HCT116 (cell line): ENCODE results near the gene KAT6B. TPM values are rescaled to one million over a fixed set of nuclear protein-coding genes. Genes with fewer than 3 reads are reported as not detected.

Experiments used
- ATAC-seq: fragments of 200-7000 bp; cut with Tn5 transposase; 2 replicates; pipeline ENCODE4 v1.9.1; 2020; ENCODE audit warnings: mild to moderate bottlenecking, moderate library complexity
- BruUV-seq: library from RNA; stranded (reverse); fragments of 400-500 nt; replicated peaks from 2 replicates; lab custom pipeline; 2021; lab: Mats Ljungman, UMichigan
- CTCF ChIA-PET: fragments of 300-600 bp; sonication (Branson Sonifier 250); formaldehyde crosslinking; loops from one replicate; lab custom pipeline; 2021; ENCODE audit warnings: antibody characterized with exemption; lab: Charles Lee
- POLR2A ChIA-PET: fragments of 300-600, 350-600 bp; sonication (Branson Sonifier 250); formaldehyde crosslinking; loops from one replicate; lab custom pipeline; 2021; ENCODE audit warnings: antibody characterized with exemption; lab: Charles Lee
- RAD21 ChIA-PET, 2 experiments: fragments of 300-600 bp; sonication (Branson Sonifier 250); formaldehyde crosslinking; loops; one replicate each; lab custom pipeline; 2023; ENCODE audit warnings: low total read pairs in 2 of 2; ENCODE audit not compliant: uncharacterized antibody in 2 of 2, unreplicated experiment in 2 of 2, low non-redundant PET in 1 of 2; lab: Charles Lee
- DNase-seq: peaks from one replicate; pipeline ENCODE4 v3.0.0-alpha.2; 2010; ENCODE audit warnings: low read depth, low spot score
- H2AFZ ChIP-seq: fragments of 200-600 bp; shearing (Covaris generic), sonication (generic); 2 replicates; pipeline ENCODE4 v1.6.1; 2017; ENCODE audit warnings: low read depth, mixed run types, mixed read lengths, antibody characterized with exemption, low read length; ENCODE audit not compliant: poor library complexity, severe bottlenecking
- H3K27ac ChIP-seq: 2 replicates; pipeline ENCODE4 v1.5.1; 2012; ENCODE audit warnings: low read depth, low read length
- H3K27me3 ChIP-seq: fragments of 200-600 bp; sonication (generic); 2 replicates; pipeline ENCODE4 v1.6.1; 2016; ENCODE audit warnings: mixed run types, low read length, mixed read lengths; ENCODE audit not compliant: insufficient read depth
- H3K36me3 ChIP-seq, 2 experiments: fragments of 200-500 bp in 1 of 2; fragments of 200-600 bp in 1 of 2; sonication (Bioruptor generic) in 1 of 2; sonication (generic) in 1 of 2; 2 replicates each; pipeline versions ENCODE4 v1.5.1 to v1.6.1; 2014 to 2016; ENCODE audit warnings: low read length in 2 of 2, inconsistent platforms in 1 of 2, mixed read lengths in 1 of 2, mixed run types in 1 of 2; ENCODE audit not compliant: insufficient read depth in 2 of 2, control insufficient read depth in 1 of 2
- H3K4me1 ChIP-seq, 2 experiments: fragments of 200-600 bp in 1 of 2; sonication (generic) in 1 of 2; 2 replicates each; pipeline versions ENCODE4 v1.5.1 to v1.6.1; 2012 to 2017; ENCODE audit warnings: low read length in 2 of 2, inconsistent platforms in 1 of 2, mild to moderate bottlenecking in 1 of 2, mixed read lengths in 1 of 2, mixed run types in 1 of 2, moderate library complexity in 1 of 2; ENCODE audit not compliant: insufficient read depth in 2 of 2, control insufficient read depth in 1 of 2
- H3K4me2 ChIP-seq: fragments of 200-600 bp; sonication (generic); 2 replicates; pipeline ENCODE4 v1.6.1; 2017; ENCODE audit warnings: mixed run types, low read length, mixed read lengths
- H3K4me3 ChIP-seq, 2 experiments: fragments of 200-600 bp in 1 of 2; sonication (generic) in 1 of 2; replicated peaks in 1 of 2; 2 replicates each; pipeline ENCODE4 v1.5.1; 2011 to 2016; ENCODE audit warnings: low read length in 2 of 2, control low read depth in 1 of 2, low read depth in 1 of 2, mild to moderate bottlenecking in 1 of 2, mixed read lengths in 1 of 2, mixed run types in 1 of 2
- H3K79me2 ChIP-seq: fragments of 200-600 bp; sonication (generic); 2 replicates; pipeline ENCODE4 v1.6.1; 2017; ENCODE audit warnings: mild to moderate bottlenecking, mixed run types, low read length, moderate library complexity, mixed read lengths; ENCODE audit not compliant: insufficient read depth
- H3K9ac ChIP-seq: fragments of 200-600 bp; sonication (generic); 2 replicates; pipeline ENCODE4 v1.6.1; 2016; ENCODE audit warnings: low read length, mixed read lengths
- H3K9me2 ChIP-seq: fragments of 200-600 bp; sonication (generic), shearing (Covaris generic); 2 replicates; pipeline ENCODE4 v1.6.1; 2017; ENCODE audit warnings: mixed run types, mild to moderate bottlenecking, moderate library complexity; ENCODE audit not compliant: insufficient read depth
- H3K9me3 ChIP-seq, 2 experiments: fragments of 200-500 bp in 1 of 2; fragments of 200-600 bp in 1 of 2; sonication (Bioruptor generic) in 1 of 2; sonication (generic) in 1 of 2; 2 replicates each; pipeline ENCODE4 v1.6.1; 2014 to 2017; ENCODE audit warnings: low read length in 2 of 2, mixed read lengths in 2 of 2, inconsistent platforms in 1 of 2, low read depth in 1 of 2, mild to moderate bottlenecking in 1 of 2, mixed run types in 1 of 2, moderate library complexity in 1 of 2; ENCODE audit not compliant: control insufficient read depth in 1 of 2, insufficient read depth in 1 of 2
- H4K20me1 ChIP-seq: fragments of 200-600 bp; sonication (generic), shearing (Covaris generic); 2 replicates; pipeline ENCODE4 v1.6.1; 2017; ENCODE audit warnings: mixed run types, mild to moderate bottlenecking, moderate library complexity; ENCODE audit not compliant: insufficient read depth
- EGR1 ChIP-seq: IDR thresholded peaks from 2 replicates; pipeline ENCODE4 v1.6.1; 2012; ENCODE audit warnings: low read depth
- EZH2 ChIP-seq: fragments of 200-600 bp; sonication (generic); IDR thresholded peaks from 2 replicates; pipeline ENCODE4 v1.6.1; 2017; ENCODE audit warnings: antibody characterized with exemption, mixed run types
- EZH2phosphoT487 ChIP-seq: fragments of 200-600 bp; IDR thresholded peaks from 2 replicates; pipeline ENCODE4 v1.6.1; 2018; ENCODE audit warnings: antibody characterized with exemption, borderline replicate concordance
- RAD21 ChIP-seq: IDR thresholded peaks from 2 replicates; pipeline ENCODE4 v1.6.1; 2012; ENCODE audit warnings: low read depth, mild to moderate bottlenecking
- SP1 ChIP-seq: IDR thresholded peaks from 2 replicates; pipeline ENCODE4 v1.6.1; 2012; ENCODE audit warnings: low read depth
- SRF ChIP-seq: IDR thresholded peaks from 2 replicates; pipeline ENCODE4 v1.6.1; 2012; ENCODE audit warnings: low read depth
- YY1 ChIP-seq: IDR thresholded peaks from 2 replicates; pipeline ENCODE4 v1.6.1; 2011; ENCODE audit warnings: low read length, low read depth, moderate library complexity, mild to moderate bottlenecking; ENCODE audit not compliant: insufficient replicate concordance; ENCODE audit errors: extremely low read depth
- ZNF274 ChIP-seq: fragments of 200-500 bp; sonication (Bioruptor generic); IDR thresholded peaks from 2 replicates; pipeline ENCODE4 v1.6.1; 2014; ENCODE audit warnings: mild to moderate bottlenecking, low read depth, low read length, inconsistent platforms
- intact Hi-C: fragments of 100-400 bp; cut with micrococcal nuclease; formaldehyde crosslinking; loops from 2 replicates; pipeline ENCODE4 v1.10.0; 2022
- total RNA-seq: library from RNA; stranded (reverse); gene quantifications from one replicate; pipeline ENCODE4 v1.2.1, GENCODE V29; 2021; ENCODE audit not compliant: unreplicated experiment
- TF ChIP-seq, protein P1 (sequence below): IDR thresholded peaks from 2 replicates; pipeline ENCODE4 v1.6.1; 2011; ENCODE audit warnings: mild to moderate bottlenecking, low read length, moderate library complexity; ENCODE audit not compliant: insufficient replicate concordance; ENCODE audit errors: extremely low read depth
- TF ChIP-seq, protein P2 (sequence below): IDR thresholded peaks from 2 replicates; pipeline ENCODE4 v1.6.1; 2012
- TF ChIP-seq, protein P3 (sequence below): IDR thresholded peaks from 2 replicates; pipeline ENCODE4 v1.6.1; 2012
- TF ChIP-seq, protein P4 (sequence below): IDR thresholded peaks from 2 replicates; pipeline ENCODE4 v1.6.1; 2012; ENCODE audit warnings: low read depth

The KAT6B gene
- total RNA-seq, 1 experiment from 2014 or later = 17.8 TPM

DNA sequence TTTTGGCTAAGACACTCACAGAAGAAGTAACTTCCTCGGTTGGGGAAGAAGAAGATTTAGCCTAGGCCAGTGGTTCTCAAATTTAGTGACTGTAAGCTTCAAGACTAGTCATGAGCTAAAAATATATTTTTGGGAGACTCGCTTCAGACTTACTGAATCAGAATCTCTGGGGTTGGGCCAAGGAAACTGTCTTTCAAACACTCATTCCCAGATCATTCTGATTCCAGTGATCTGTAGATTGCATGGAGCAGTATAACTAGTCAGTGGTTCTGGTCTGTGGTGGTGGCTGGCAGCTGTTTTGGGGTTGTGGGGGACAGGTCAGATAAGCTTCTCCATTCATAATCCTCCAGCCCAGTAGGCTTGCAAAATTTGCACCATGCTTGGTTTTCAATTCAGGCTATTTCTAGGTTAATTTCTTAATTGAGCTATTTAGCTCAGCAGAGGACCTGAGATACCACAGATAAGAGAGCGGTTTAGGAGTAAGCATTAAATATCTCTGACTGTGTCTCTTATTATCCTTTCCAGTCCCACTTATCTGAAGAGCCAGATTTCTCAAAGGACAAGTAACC lies 3.8 kb upstream of the KAT6B start:
- Histone ChIP-seq H3K4me3 (no peak overlapping the region), H3K79me2 (peaks cover 6% of the 10 kb centered on the region), H4K20me1 (no peaks in the 10 kb centered on the region), H3K4me1 (peaks cover 9 to 16% of the 10 kb centered on the region in 2 experiments), H3K9me3 (no peaks in the 10 kb centered on the region), H3K27me3 (no peaks in the 10 kb centered on the region), H3K4me2 (no peak overlapping the region), H2AFZ (no peak overlapping the region), H3K9me2 (no peaks in the 10 kb centered on the region), H3K36me3 (no peaks in the 10 kb centered on the region), H3K9ac (no peak overlapping the region), H3K27ac (no peak overlapping the region)
- TF ChIP-seq ZNF274 (no peak), EZH2 (no peak), SP1 (no peak)
- RAD21 ChIA-PET = no interaction called here
- CTCF ChIA-PET = no interaction called here
- intact Hi-C loops = no loop called here
- no TSS peak for BruUV-seq
- DNase-seq (no peak), ATAC-seq (no peak)
- POLR2A ChIA-PET = no interaction called here

DNA sequence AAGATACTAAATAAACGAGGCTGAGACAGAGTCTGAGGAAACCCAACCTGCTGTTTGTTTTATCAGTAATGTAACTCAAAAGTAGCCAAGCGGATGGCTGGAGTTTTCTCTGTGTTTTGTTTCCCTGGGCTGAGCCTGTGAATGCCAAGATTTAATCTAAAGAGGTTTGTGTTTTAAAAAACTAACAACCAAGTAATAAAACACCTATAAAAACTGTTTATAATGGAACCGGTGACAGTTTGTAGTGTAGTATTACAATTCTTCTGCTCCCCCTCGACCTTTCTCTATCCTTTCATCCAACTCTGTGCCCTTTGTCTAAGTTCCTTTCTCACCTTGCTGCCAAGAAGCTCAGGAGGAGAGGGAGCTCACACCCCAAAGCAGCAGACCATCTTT lies 2.6 kb upstream of the KAT6B start:
- H3K4me3 ChIP-seq = no peak overlapping the region
- H3K27me3 ChIP-seq = no peaks in the 10 kb centered on the region
- peaks cover 14% of the 10 kb centered on the region for H3K79me2 ChIP-seq
- no peak overlapping the region for H3K4me2 ChIP-seq
- H3K4me1 ChIP-seq = peaks cover 15 to 22% of the 10 kb centered on the region in 2 experiments
- no peaks in the 10 kb centered on the region for H3K9me3 ChIP-seq
- H3K9ac ChIP-seq = no peak overlapping the region
- H2AFZ ChIP-seq = no peak overlapping the region
- intact Hi-C loops = no loop called here
- H3K9me2 ChIP-seq = no peaks in the 10 kb centered on the region
- ATAC-seq (no peak), DNase-seq (no peak)
- RAD21 ChIA-PET = no interaction called here
- CTCF ChIA-PET = no interaction called here
- no peaks in the 10 kb centered on the region for H4K20me1 ChIP-seq
- POLR2A ChIA-PET = no interaction called here
- TF ChIP-seq YY1 = no peak
- TF ChIP-seq, protein P1, sequence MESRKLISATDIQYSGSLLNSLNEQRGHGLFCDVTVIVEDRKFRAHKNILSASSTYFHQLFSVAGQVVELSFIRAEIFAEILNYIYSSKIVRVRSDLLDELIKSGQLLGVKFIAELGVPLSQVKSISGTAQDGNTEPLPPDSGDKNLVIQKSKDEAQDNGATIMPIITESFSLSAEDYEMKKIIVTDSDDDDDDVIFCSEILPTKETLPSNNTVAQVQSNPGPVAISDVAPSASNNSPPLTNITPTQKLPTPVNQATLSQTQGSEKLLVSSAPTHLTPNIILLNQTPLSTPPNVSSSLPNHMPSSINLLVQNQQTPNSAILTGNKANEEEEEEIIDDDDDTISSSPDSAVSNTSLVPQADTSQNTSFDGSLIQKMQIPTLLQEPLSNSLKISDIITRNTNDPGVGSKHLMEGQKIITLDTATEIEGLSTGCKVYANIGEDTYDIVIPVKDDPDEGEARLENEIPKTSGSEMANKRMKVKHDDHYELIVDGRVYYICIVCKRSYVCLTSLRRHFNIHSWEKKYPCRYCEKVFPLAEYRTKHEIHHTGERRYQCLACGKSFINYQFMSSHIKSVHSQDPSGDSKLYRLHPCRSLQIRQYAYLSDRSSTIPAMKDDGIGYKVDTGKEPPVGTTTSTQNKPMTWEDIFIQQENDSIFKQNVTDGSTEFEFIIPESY = no peak
- no peak for TF ChIP-seq RAD21
- TF ChIP-seq, protein P2, sequence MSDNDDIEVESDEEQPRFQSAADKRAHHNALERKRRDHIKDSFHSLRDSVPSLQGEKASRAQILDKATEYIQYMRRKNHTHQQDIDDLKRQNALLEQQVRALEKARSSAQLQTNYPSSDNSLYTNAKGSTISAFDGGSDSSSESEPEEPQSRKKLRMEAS = no peak
- TF ChIP-seq EGR1 = no peak
- no peak for TF ChIP-seq EZH2phosphoT487
- no peak for TF ChIP-seq SRF
- TF ChIP-seq, protein P3, sequence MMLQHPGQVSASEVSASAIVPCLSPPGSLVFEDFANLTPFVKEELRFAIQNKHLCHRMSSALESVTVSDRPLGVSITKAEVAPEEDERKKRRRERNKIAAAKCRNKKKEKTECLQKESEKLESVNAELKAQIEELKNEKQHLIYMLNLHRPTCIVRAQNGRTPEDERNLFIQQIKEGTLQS = no peak
- TF ChIP-seq, protein P4, sequence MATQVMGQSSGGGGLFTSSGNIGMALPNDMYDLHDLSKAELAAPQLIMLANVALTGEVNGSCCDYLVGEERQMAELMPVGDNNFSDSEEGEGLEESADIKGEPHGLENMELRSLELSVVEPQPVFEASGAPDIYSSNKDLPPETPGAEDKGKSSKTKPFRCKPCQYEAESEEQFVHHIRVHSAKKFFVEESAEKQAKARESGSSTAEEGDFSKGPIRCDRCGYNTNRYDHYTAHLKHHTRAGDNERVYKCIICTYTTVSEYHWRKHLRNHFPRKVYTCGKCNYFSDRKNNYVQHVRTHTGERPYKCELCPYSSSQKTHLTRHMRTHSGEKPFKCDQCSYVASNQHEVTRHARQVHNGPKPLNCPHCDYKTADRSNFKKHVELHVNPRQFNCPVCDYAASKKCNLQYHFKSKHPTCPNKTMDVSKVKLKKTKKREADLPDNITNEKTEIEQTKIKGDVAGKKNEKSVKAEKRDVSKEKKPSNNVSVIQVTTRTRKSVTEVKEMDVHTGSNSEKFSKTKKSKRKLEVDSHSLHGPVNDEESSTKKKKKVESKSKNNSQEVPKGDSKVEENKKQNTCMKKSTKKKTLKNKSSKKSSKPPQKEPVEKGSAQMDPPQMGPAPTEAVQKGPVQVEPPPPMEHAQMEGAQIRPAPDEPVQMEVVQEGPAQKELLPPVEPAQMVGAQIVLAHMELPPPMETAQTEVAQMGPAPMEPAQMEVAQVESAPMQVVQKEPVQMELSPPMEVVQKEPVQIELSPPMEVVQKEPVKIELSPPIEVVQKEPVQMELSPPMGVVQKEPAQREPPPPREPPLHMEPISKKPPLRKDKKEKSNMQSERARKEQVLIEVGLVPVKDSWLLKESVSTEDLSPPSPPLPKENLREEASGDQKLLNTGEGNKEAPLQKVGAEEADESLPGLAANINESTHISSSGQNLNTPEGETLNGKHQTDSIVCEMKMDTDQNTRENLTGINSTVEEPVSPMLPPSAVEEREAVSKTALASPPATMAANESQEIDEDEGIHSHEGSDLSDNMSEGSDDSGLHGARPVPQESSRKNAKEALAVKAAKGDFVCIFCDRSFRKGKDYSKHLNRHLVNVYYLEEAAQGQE = no peak
- TF ChIP-seq, all 23 proteins: peak for 0
- BruUV-seq = no TSS peak
- Histone ChIP-seq H3K36me3 (no peaks in the 10 kb centered on the region), H3K27ac (no peak overlapping the region)
